ENCODE data around the gene MAG. TPM values are rescaled to one million over a fixed set of nuclear protein-coding genes. Genes with fewer than 3 reads are reported as not detected.

MAG gene
- total and polyA plus RNA-seq, 2 of the 13 experiments (the other 11 are each of a cell fraction or from before 2014, with no cell fraction given), result 0.20 to 1.3 TPM

DNA sequence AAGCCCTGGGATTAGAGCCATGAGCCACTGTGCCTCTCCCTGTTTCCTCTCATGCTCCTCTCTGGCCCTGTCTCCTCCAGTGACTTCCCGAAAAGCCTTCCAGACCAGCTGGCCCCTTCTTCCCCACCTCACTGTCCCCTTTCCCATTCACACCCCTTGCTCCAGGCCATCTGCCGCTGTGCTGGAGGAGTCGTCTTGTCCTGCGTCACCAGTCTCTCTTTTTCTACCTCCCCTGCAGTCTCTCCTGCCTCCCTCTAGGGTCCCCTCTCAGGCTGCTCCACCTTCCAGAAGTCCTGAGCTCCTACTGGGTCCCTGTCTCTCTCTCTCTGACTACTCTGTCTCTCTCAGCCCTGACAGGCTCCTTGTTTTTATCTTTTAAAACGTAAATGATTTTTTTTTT, 50.5 kb downstream of the MAG start (continued):
- TF ChIP-seq, protein P1, sequence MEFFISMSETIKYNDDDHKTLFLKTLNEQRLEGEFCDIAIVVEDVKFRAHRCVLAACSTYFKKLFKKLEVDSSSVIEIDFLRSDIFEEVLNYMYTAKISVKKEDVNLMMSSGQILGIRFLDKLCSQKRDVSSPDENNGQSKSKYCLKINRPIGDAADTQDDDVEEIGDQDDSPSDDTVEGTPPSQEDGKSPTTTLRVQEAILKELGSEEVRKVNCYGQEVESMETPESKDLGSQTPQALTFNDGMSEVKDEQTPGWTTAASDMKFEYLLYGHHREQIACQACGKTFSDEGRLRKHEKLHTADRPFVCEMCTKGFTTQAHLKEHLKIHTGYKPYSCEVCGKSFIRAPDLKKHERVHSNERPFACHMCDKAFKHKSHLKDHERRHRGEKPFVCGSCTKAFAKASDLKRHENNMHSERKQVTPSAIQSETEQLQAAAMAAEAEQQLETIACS (CRISPR knock-in tag; IDR thresholded peaks at IDR 0.05), result no peak
- TF ChIP-seq ZNF234 (CRISPR knock-in tag; conservative IDR thresholded peaks at IDR 0.05), result no peak
- TF ChIP-seq, protein P2, sequence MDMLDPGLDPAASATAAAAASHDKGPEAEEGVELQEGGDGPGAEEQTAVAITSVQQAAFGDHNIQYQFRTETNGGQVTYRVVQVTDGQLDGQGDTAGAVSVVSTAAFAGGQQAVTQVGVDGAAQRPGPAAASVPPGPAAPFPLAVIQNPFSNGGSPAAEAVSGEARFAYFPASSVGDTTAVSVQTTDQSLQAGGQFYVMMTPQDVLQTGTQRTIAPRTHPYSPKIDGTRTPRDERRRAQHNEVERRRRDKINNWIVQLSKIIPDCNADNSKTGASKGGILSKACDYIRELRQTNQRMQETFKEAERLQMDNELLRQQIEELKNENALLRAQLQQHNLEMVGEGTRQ (IDR thresholded peaks at IDR 0.05; ENCODE audit: low read depth, low read length), result no peak
- TF ChIP-seq, protein P2 (CRISPR knock-in tag; IDR thresholded peaks at IDR 0.05; ENCODE audit: borderline replicate concordance), result no peak

DNA sequence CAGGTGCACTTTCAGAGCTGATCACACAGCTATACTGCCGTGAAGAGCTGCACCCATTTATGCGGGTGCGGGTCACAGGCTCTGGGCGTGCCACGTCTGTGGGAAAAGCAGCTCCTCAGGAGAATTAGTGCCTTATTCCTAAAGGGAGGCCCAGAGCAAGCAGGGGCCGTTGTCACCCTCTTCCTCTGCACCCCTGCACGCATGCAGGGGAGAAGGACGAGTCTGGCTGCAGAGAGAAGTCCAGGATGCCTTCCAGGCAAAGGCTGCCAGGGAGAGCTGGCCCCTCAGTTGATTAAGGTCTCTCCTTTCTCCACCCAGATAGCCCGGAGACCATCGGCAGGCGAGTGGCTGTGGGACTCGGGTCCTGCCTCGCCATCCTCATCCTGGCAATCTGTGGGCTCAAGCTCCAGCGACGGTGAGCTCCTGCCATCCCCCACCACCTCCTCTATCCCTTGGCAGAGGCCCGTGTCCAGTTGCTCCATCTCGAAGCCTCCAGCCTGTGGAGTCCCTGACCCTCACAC, 52.6 kb downstream of the MAG start:
- no peaks in the 10 kb centered on the region for H3K9me3 ChIP-seq (ENCODE audit: low read length)
- peaks cover 42% of the 10 kb centered on the region for H3K4me1 ChIP-seq (ENCODE audit: insufficient read depth, low read length)
- H3K9ac ChIP-seq (ENCODE audit: insufficient read depth, low read depth, low read length), result no peak overlapping the region
- intact Hi-C loops (cut with micrococcal nuclease; ENCODE audit: unreplicated experiment) (no loop called here), in situ Hi-C loops (cut with HindIII; ENCODE audit: extremely low pct_ligation_motif_present, low pct_unique_long_range_greater_than_20kb) (no loop called here)
- no peaks in the 10 kb centered on the region for H3K36me3 ChIP-seq (replicated peaks in 1 of 2; ENCODE audit: control insufficient read depth in 1 of 2, insufficient read depth in 2 of 2, low read length in 2 of 2)
- ChIA-PET POLR2A (no interaction called here), CTCF (ENCODE audit: low intra/inter-chr PET ratio, low total read pairs) (no interaction called here)
- DNase-seq (ENCODE audit: low spot score), result no peak
- TF ChIP-seq ZSCAN25 (CRISPR knock-in tag; IDR thresholded peaks at IDR 0.05), result peak; percentile 42; the same call in 1 of the 2 replicates
- no peak for TF ChIP-seq ETV6 (CRISPR knock-in tag; conservative IDR thresholded peaks at IDR 0.05)
- ATAC-seq, result no peak
- H3K27me3 ChIP-seq (ENCODE audit: control insufficient read depth in 1 of 2, insufficient read depth in 2 of 2, low read length in 2 of 2), result no peaks in the 10 kb centered on the region
- FAIRE-seq, result no peak
- H3K4me2 ChIP-seq (ENCODE audit: low read depth, low read length), result no peak overlapping the region
- WGBS (ENCODE audit: low lambda C conversion rate), result 70% methylated on average over 8 of the region's 17 CpGs
- H3K4me3 ChIP-seq (replicated peaks in 1 of 3; ENCODE audit: insufficient read depth in 1 of 3, low read depth in 2 of 3, low read length in 3 of 3), result no peak overlapping the region
- no peak overlapping the region for H2AFZ ChIP-seq (ENCODE audit: low read length)
- H3K27ac ChIP-seq (ENCODE audit: extremely low read length, insufficient read depth, low read length), result no peak overlapping the region
- H3K79me2 ChIP-seq (ENCODE audit: insufficient read depth, low read length), result no peaks in the 10 kb centered on the region
- no TSS peak for BruUV-seq (replicated peaks)
- no peaks in the 10 kb centered on the region for H4K20me1 ChIP-seq (ENCODE audit: insufficient read depth, low read length)
